ENCODE results near the gene ELL2.

DNA sequence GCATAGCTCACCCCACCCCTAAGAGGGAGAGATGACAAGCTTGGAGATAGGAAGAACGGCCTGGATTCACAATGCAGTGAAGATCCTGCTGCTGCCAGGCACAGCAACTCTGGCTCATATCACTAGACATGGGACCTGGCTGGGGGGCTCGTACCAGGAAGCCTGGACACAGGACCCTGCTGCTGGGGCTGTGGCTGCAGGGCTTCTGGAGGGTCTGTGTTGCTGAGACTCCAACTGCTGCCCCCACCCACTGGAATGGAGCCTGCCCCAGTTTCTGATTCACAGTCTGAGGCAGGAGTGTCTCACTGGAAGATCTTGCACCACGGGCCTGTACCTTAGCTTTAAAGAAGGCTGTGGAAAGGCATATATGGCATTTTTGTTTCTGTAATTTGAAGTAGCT, 108.2 kb downstream of the ELL2 start:
- TF ChIP-seq POLR2AphosphoS5 (IDR thresholded peaks at IDR 0.05) (no peak), POLR2A (IDR thresholded peaks at IDR 0.05) (no peak)
- TF ChIP-seq, protein P1, sequence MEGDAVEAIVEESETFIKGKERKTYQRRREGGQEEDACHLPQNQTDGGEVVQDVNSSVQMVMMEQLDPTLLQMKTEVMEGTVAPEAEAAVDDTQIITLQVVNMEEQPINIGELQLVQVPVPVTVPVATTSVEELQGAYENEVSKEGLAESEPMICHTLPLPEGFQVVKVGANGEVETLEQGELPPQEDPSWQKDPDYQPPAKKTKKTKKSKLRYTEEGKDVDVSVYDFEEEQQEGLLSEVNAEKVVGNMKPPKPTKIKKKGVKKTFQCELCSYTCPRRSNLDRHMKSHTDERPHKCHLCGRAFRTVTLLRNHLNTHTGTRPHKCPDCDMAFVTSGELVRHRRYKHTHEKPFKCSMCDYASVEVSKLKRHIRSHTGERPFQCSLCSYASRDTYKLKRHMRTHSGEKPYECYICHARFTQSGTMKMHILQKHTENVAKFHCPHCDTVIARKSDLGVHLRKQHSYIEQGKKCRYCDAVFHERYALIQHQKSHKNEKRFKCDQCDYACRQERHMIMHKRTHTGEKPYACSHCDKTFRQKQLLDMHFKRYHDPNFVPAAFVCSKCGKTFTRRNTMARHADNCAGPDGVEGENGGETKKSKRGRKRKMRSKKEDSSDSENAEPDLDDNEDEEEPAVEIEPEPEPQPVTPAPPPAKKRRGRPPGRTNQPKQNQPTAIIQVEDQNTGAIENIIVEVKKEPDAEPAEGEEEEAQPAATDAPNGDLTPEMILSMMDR (IDR thresholded peaks at IDR 0.05): no peak

Data from prostate gland (tissue), 2 donors.